T-helper 22 cell (primary cell): ENCODE results near the gene RSPH3.

ENCODE experiments used
- DNase-seq: peaks from one replicate; pipeline ENCODE4 v3.0.0-alpha.2; 2020; ENCODE audit warnings: low read depth

The RSPH3 gene

GRCh38 chr6:158933079-158933595, 66.9 kb downstream of the RSPH3 start:
- DNase-seq: no peak

GRCh38 chr6:158928068-158928467, 71.9 kb downstream of the RSPH3 start:
- DNase-seq: no peak

- no peak for DNase-seq
These were observed 73.6 kb downstream of the RSPH3 start for GRCh38 chr6:158926414-158926813.

GRCh38 chr6:158924499-158925455, 75.2 kb downstream of the RSPH3 start:
- no peak for DNase-seq

- no peak for DNase-seq
These were observed 76.0 kb downstream of the RSPH3 start for GRCh38 chr6:158923805-158924498.
